Neural cell (in vitro differentiated cells): ENCODE data around the gene SFXN4. TPM values are rescaled to one million over a fixed set of nuclear protein-coding genes. Genes with fewer than 3 reads are reported as not detected.

Experiments used
- H2AFZ ChIP-seq: fragments of 200-600, 300-800 bp; sonication (generic), shearing (Covaris generic); 2 replicates; pipeline ENCODE4 v1.6.0; 2014; ENCODE audit warnings: low read depth, mild to moderate bottlenecking, antibody characterized with exemption, low read length, moderate library complexity
- H3F3A ChIP-seq: fragments of 200-600 bp; shearing (Covaris generic); 2 replicates; pipeline ENCODE4 v1.6.1; 2016; ENCODE audit warnings: mild to moderate bottlenecking, moderate library complexity, mixed read lengths, antibody characterized with exemption, low read length; ENCODE audit not compliant: insufficient read depth, poor library complexity, severe bottlenecking
- H3K27ac ChIP-seq: fragments of 200-600, 300-800 bp; sonication (generic), shearing (Covaris generic); 2 replicates; pipeline ENCODE4 v1.5.1; 2014; ENCODE audit warnings: mild to moderate bottlenecking, low read length, moderate library complexity
- H3K27me3 ChIP-seq: fragments of 300-800, 200-600 bp; sonication (generic), shearing (Covaris generic); 2 replicates; pipeline ENCODE4 v1.6.0; 2014; ENCODE audit warnings: mild to moderate bottlenecking, low read depth, low read length, moderate library complexity; ENCODE audit not compliant: insufficient read depth
- H3K36me3 ChIP-seq: fragments of 300-800, 200-600 bp; sonication (generic), shearing (Covaris generic); 2 replicates; pipeline ENCODE4 v1.5.1; 2014; ENCODE audit warnings: mild to moderate bottlenecking, antibody characterized with exemption, low read length, moderate library complexity; ENCODE audit not compliant: insufficient read depth
- H3K4me2 ChIP-seq: fragments of 300-800, 200-600 bp; sonication (generic), shearing (Covaris generic); 2 replicates; pipeline ENCODE4 v1.6.0; 2014; ENCODE audit warnings: mild to moderate bottlenecking, low read length
- H3K4me3 ChIP-seq: fragments of 300-800, 200-600 bp; sonication (generic), shearing (Covaris generic); 2 replicates; pipeline ENCODE4 v1.5.1; 2014; ENCODE audit warnings: mild to moderate bottlenecking, low read length, moderate library complexity
- H3K79me2 ChIP-seq: fragments of 200-600 bp; shearing (Covaris generic); replicated peaks from 2 replicates; pipeline ENCODE4 v1.6.0; 2014; ENCODE audit warnings: mild to moderate bottlenecking, low read length, moderate library complexity; ENCODE audit not compliant: insufficient read depth
- H3K9ac ChIP-seq: fragments of 300-800, 200-600 bp; sonication (generic), shearing (Covaris generic); 2 replicates; pipeline ENCODE4 v1.6.1; 2016; ENCODE audit warnings: mild to moderate bottlenecking, low read length, mixed read lengths
- H3K9me2 ChIP-seq: fragments of 200-600 bp; shearing (Covaris generic); 2 replicates; pipeline ENCODE4 v1.6.1; 2016; ENCODE audit warnings: mild to moderate bottlenecking, low read length, mixed read lengths; ENCODE audit not compliant: insufficient read depth
- H3K9me3 ChIP-seq: fragments of 200-600, 300-800 bp; sonication (generic), shearing (Covaris generic); 2 replicates; pipeline ENCODE4 v1.6.1; 2016; ENCODE audit warnings: mild to moderate bottlenecking, mixed run types, low read length, moderate library complexity, mixed read lengths
- H4K20me1 ChIP-seq: fragments of 200-600 bp; shearing (Covaris generic); 2 replicates; pipeline ENCODE4 v1.6.1; 2016; ENCODE audit warnings: mild to moderate bottlenecking, mixed run types; ENCODE audit not compliant: insufficient read depth
- EP300 ChIP-seq: fragments of 450-650 bp; conservative IDR thresholded peaks from 2 replicates; pipeline ENCODE4 v1.6.1; 2014; ENCODE audit warnings: antibody characterized with exemption, mild to moderate bottlenecking, moderate library complexity; ENCODE audit not compliant: poor library complexity, severe bottlenecking
- EZH2 ChIP-seq: fragments of 200-600, 300-800 bp; shearing (Covaris generic), sonication (generic); IDR thresholded peaks from 2 replicates; pipeline ENCODE4 v1.6.1; 2014; ENCODE audit warnings: antibody characterized with exemption, low read length, borderline replicate concordance, mild to moderate bottlenecking; ENCODE audit not compliant: insufficient read depth, poor library complexity, severe bottlenecking
- MXI1 ChIP-seq: fragments of 450-650 bp; conservative IDR thresholded peaks from 2 replicates; pipeline ENCODE4 v1.6.1; 2014; ENCODE audit warnings: antibody characterized with exemption, mild to moderate bottlenecking; ENCODE audit not compliant: poor library complexity, severe bottlenecking
- POLR2AphosphoS5 ChIP-seq: IDR thresholded peaks from 2 replicates; pipeline ENCODE4 v1.6.1; 2012
- RAD21 ChIP-seq: fragments of 450-650 bp; conservative IDR thresholded peaks from 2 replicates; pipeline ENCODE4 v1.6.1; 2014; ENCODE audit warnings: antibody characterized with exemption, mild to moderate bottlenecking, moderate library complexity
- SMC3 ChIP-seq: fragments of 450-650 bp; conservative IDR thresholded peaks from 2 replicates; pipeline ENCODE4 v1.6.1; 2014; ENCODE audit warnings: antibody characterized with exemption, mild to moderate bottlenecking, moderate library complexity; ENCODE audit not compliant: poor library complexity
- TAF1 ChIP-seq: IDR thresholded peaks from 2 replicates; pipeline ENCODE4 v1.6.1; 2012; ENCODE audit warnings: low read depth
- polyA plus RNA-seq: library from polyadenylated mRNA; depleted of rRNA; stranded (reverse); fragments of >200 nt; gene quantifications from 2 replicates; pipeline ENCODE4 v1.2.3, GENCODE V29; 2014
- TF ChIP-seq, protein P1 (sequence below): fragments of 450-650 bp; IDR thresholded peaks from 2 replicates; pipeline ENCODE4 v1.5.1; 2014; ENCODE audit warnings: antibody characterized with exemption, mild to moderate bottlenecking, moderate library complexity; ENCODE audit not compliant: poor library complexity, severe bottlenecking
- TF ChIP-seq, protein P2 (sequence below): IDR thresholded peaks from 2 replicates; pipeline ENCODE4 v1.6.1; 2012; ENCODE audit warnings: borderline replicate concordance

The SFXN4 gene
- polyA plus RNA-seq, 1 donor from 2014 or later = 23.7 TPM

DNA sequence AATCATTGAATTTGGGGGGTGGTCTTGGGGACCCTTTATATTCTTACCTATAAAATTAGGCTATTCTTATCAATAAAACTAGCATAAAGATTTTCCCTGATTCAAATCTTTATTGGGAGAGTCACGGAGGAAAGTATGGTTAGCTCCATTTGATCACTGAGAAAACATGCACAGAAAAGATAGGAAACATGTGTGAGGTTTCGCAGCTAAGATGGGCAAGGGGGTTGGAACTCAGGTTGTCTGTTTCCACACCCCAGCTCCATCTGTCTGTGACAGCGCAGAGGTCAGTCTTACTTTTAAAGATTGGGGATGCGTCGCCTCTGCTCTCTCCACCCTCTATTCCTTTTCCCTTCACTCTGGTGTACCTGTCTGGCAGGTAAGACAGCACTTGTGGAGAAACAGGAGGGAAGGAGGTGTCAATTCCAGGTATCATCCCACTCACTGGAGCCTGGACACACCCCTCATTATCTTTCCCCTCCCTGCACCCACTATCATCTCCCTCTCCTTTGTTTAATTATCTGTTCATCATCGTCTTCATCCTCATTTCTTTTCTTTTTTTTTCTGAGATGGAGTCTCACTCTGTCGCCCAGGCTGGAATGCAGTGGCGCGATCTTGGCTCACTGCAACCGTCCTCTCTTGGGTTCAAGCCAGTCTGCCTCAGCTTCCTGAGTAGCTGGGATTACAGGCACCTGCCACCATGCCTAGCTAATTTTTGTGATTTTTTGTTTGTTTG, 64.0 kb downstream of the SFXN4 start:
- Histone ChIP-seq H3K27ac (no peak overlapping the region), H3K9me2 (no peaks in the 10 kb centered on the region), H3K79me2 (peaks cover 16% of the 10 kb centered on the region), H3K9me3 (no peaks in the 10 kb centered on the region), H4K20me1 (no peaks in the 10 kb centered on the region), H3K27me3 (no peaks in the 10 kb centered on the region), H3K4me3 (no peak overlapping the region), H2AFZ (no peak overlapping the region), H3K9ac (no peak overlapping the region), H3K36me3 (no peaks in the 10 kb centered on the region), H3F3A (no peaks in the 10 kb centered on the region), H3K4me2 (no peak overlapping the region)
- TF ChIP-seq EZH2 = no peak
- TF ChIP-seq RAD21 = no peak
- no peak for TF ChIP-seq POLR2AphosphoS5
- TF ChIP-seq TAF1 = no peak
- TF ChIP-seq EP300 = no peak
- TF ChIP-seq, protein P1, sequence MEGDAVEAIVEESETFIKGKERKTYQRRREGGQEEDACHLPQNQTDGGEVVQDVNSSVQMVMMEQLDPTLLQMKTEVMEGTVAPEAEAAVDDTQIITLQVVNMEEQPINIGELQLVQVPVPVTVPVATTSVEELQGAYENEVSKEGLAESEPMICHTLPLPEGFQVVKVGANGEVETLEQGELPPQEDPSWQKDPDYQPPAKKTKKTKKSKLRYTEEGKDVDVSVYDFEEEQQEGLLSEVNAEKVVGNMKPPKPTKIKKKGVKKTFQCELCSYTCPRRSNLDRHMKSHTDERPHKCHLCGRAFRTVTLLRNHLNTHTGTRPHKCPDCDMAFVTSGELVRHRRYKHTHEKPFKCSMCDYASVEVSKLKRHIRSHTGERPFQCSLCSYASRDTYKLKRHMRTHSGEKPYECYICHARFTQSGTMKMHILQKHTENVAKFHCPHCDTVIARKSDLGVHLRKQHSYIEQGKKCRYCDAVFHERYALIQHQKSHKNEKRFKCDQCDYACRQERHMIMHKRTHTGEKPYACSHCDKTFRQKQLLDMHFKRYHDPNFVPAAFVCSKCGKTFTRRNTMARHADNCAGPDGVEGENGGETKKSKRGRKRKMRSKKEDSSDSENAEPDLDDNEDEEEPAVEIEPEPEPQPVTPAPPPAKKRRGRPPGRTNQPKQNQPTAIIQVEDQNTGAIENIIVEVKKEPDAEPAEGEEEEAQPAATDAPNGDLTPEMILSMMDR = no peak
- TF ChIP-seq SMC3 = no peak
- TF ChIP-seq MXI1 = no peak
- TF ChIP-seq, protein P2, sequence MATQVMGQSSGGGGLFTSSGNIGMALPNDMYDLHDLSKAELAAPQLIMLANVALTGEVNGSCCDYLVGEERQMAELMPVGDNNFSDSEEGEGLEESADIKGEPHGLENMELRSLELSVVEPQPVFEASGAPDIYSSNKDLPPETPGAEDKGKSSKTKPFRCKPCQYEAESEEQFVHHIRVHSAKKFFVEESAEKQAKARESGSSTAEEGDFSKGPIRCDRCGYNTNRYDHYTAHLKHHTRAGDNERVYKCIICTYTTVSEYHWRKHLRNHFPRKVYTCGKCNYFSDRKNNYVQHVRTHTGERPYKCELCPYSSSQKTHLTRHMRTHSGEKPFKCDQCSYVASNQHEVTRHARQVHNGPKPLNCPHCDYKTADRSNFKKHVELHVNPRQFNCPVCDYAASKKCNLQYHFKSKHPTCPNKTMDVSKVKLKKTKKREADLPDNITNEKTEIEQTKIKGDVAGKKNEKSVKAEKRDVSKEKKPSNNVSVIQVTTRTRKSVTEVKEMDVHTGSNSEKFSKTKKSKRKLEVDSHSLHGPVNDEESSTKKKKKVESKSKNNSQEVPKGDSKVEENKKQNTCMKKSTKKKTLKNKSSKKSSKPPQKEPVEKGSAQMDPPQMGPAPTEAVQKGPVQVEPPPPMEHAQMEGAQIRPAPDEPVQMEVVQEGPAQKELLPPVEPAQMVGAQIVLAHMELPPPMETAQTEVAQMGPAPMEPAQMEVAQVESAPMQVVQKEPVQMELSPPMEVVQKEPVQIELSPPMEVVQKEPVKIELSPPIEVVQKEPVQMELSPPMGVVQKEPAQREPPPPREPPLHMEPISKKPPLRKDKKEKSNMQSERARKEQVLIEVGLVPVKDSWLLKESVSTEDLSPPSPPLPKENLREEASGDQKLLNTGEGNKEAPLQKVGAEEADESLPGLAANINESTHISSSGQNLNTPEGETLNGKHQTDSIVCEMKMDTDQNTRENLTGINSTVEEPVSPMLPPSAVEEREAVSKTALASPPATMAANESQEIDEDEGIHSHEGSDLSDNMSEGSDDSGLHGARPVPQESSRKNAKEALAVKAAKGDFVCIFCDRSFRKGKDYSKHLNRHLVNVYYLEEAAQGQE = no peak

DNA sequence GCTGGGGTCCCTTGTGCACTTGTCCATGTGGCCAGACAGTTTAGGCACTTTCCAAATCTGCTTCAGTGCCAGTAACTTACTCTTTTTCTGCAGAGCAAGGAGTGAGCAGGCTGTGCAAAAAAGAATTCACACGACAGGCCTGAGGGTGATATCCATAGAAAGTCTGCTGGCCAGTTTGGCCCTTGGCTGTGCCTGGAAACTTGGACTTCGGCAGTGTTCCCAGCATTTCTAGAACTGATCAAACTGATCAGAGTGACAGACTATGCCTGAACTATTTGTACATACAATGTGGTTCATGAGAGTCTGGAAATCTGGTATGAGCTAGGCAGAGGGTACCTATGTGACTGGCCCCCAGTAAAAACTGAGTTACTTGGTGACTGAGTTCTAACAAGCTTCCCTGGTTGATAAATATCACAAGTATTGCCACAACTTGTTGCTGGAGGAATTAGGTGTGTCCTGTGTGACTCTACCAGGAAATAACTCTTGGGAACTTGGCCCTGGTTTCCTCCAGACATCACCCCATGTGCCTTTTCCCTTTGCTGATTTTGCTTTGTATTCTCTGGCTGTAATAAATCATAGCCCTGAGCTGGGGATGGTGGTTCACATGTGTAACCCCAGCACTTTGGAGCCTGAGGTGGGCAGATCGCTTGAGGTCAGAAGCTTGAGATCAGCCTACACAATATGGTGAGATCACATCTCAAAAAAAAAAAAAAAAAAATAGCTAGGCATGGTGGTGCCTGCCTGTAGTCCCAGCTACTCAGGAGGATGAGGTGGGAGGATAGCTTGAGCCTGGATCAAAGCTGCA, 64.9 kb downstream of the SFXN4 start:
- Histone ChIP-seq H2AFZ (no peak overlapping the region), H3K79me2 (peaks cover 8% of the 10 kb centered on the region), H3K9ac (no peak overlapping the region), H3K9me3 (no peaks in the 10 kb centered on the region), H4K20me1 (no peaks in the 10 kb centered on the region), H3K27me3 (no peaks in the 10 kb centered on the region), H3K9me2 (no peaks in the 10 kb centered on the region), H3K4me2 (no peak overlapping the region), H3K36me3 (no peaks in the 10 kb centered on the region), H3K27ac (no peak overlapping the region), H3K4me3 (no peak overlapping the region), H3F3A (no peaks in the 10 kb centered on the region)
- TF ChIP-seq POLR2AphosphoS5 (no peak), TAF1 (no peak), EP300 (no peak), MXI1 (no peak), EZH2 (no peak)
- TF ChIP-seq, protein P1 = no peak
